Adrenal gland (tissue), 5 donors: ENCODE results near the gene ADAMTS17.

ENCODE experiments used
- CTCF ChIP-seq, 6 experiments: fragments of 450-650 bp in 4 of 6; fragments of 200-600 bp in 2 of 6; sonication (generic) in 1 of 6; IDR thresholded peaks; 1 replicate in 5 of 6; 2 replicates in 1 of 6; pipeline versions ENCODE4 v1.5.1 to v1.8.0; 2016 to 2021; ENCODE audit warnings: antibody characterized with exemption in 6 of 6, mild to moderate bottlenecking in 2 of 6, moderate library complexity in 1 of 6
- POLR2A ChIP-seq, 2 donors: fragments of 450-650 bp; IDR thresholded peaks; one replicate each; pipeline ENCODE4 v1.6.1; 2017; ENCODE audit warnings: antibody characterized with exemption in 2 of 2, mild to moderate bottlenecking in 2 of 2, moderate library complexity in 1 of 2
- donor health status: DM: no; HTN: no; CAD: no.

- no peak for TF ChIP-seq CTCF (IDR thresholded peaks at IDR 0.05)
- no peak for TF ChIP-seq POLR2A (IDR thresholded peaks at IDR 0.05)
Observed at GRCh38 chr15:99976000-99976399, 365.8 kb downstream of the ADAMTS17 start.
